Measurements from ENCODE around the gene SHMT2.
"Not testable (repeated sequence)": the region's sequence is repeated elsewhere in the genome, so short reads cannot be mapped to it uniquely, and the experiment has no call there.

GRCh38 chr12:57282073-57282472 is 52.6 kb downstream of the SHMT2 start:
- not testable (repeated sequence) for TF ChIP-seq EZH2 (IDR thresholded peaks at IDR 0.05; ENCODE audit: low read length, missing control alignments)
- TF ChIP-seq, protein P1, sequence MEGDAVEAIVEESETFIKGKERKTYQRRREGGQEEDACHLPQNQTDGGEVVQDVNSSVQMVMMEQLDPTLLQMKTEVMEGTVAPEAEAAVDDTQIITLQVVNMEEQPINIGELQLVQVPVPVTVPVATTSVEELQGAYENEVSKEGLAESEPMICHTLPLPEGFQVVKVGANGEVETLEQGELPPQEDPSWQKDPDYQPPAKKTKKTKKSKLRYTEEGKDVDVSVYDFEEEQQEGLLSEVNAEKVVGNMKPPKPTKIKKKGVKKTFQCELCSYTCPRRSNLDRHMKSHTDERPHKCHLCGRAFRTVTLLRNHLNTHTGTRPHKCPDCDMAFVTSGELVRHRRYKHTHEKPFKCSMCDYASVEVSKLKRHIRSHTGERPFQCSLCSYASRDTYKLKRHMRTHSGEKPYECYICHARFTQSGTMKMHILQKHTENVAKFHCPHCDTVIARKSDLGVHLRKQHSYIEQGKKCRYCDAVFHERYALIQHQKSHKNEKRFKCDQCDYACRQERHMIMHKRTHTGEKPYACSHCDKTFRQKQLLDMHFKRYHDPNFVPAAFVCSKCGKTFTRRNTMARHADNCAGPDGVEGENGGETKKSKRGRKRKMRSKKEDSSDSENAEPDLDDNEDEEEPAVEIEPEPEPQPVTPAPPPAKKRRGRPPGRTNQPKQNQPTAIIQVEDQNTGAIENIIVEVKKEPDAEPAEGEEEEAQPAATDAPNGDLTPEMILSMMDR (conservative IDR thresholded peaks at IDR 0.05 in 1 of 2, IDR thresholded peaks at IDR 0.05 in 1 of 2; ENCODE audit: low read depth in 1 of 2, low read length in 2 of 2) = not testable (repeated sequence)
